ENCODE data around the gene SGSM2.

The SGSM2 gene

GRCh38 chr17:2336852-2337543, at the start of gene SGSM2:
Gene SGSM2 (plus strand): TSS chr17:2337501. CDS start chr17:2337689, 188 bp downstream.
- H3K4me3 ChIP-seq (ENCODE audit: low read depth, low read length): peak within 1 kb of the TSS; percentile 74
- TF ChIP-seq CTCF (IDR thresholded peaks at IDR 0.05; ENCODE audit: low read depth, low read length): no peak
- peak; percentile 41 for DNase-seq (ENCODE audit: low read depth, low spot score)
- in situ Hi-C loops (cut with HindIII; ENCODE audit: low sequenced_read_pairs): no loop called here

- no peak for DNase-seq (ENCODE audit: low read depth, low spot score)
- TF ChIP-seq CTCF (IDR thresholded peaks at IDR 0.05; ENCODE audit: low read depth, low read length): no peak
- in situ Hi-C loops (cut with HindIII; ENCODE audit: low sequenced_read_pairs): no loop called here
- H3K4me3 ChIP-seq (ENCODE audit: low read depth, low read length): no peak overlapping the region
Observed at GRCh38 chr17:2289878-2290478, 47.3 kb upstream of the SGSM2 start.

- DNase-seq (ENCODE audit: low read depth, low spot score): no peak
- in situ Hi-C loops (cut with HindIII; ENCODE audit: low sequenced_read_pairs): no loop called here
- no peak overlapping the region for H3K4me3 ChIP-seq (ENCODE audit: low read depth, low read length)
- no peak for TF ChIP-seq CTCF (IDR thresholded peaks at IDR 0.05; ENCODE audit: low read depth, low read length)
Observed at GRCh38 chr17:2292100-2292499, 45.2 kb upstream of the SGSM2 start.

- no peak for DNase-seq (ENCODE audit: low read depth, low spot score)
- no peak for TF ChIP-seq CTCF (IDR thresholded peaks at IDR 0.05; ENCODE audit: low read depth, low read length)
- no peak overlapping the region for H3K4me3 ChIP-seq (ENCODE audit: low read depth, low read length)
- in situ Hi-C loops (cut with HindIII; ENCODE audit: low sequenced_read_pairs): no loop called here
Observed at GRCh38 chr17:2295575-2295974, 41.7 kb upstream of the SGSM2 start.

- no peak overlapping the region for H3K4me3 ChIP-seq (ENCODE audit: low read depth, low read length)
- in situ Hi-C loops (cut with HindIII; ENCODE audit: low sequenced_read_pairs): no loop called here
- DNase-seq (ENCODE audit: low read depth, low spot score): no peak
- TF ChIP-seq CTCF (IDR thresholded peaks at IDR 0.05; ENCODE audit: low read depth, low read length): no peak
Observed at GRCh38 chr17:2297023-2297422, 40.3 kb upstream of the SGSM2 start.

- H3K4me3 ChIP-seq (ENCODE audit: low read depth, low read length): no peak overlapping the region
- no peak for TF ChIP-seq CTCF (IDR thresholded peaks at IDR 0.05; ENCODE audit: low read depth, low read length)
- in situ Hi-C loops (cut with HindIII; ENCODE audit: low sequenced_read_pairs): no loop called here
- DNase-seq (ENCODE audit: low read depth, low spot score): no peak
Observed at GRCh38 chr17:2299136-2299535, 38.2 kb upstream of the SGSM2 start.

Data from astrocyte of the spinal cord (primary cell).